Skin epidermis (tissue), 12 donors: ENCODE results near the gene ARMC3.
"Not testable (repeated sequence)": the region's sequence is repeated elsewhere in the genome, so short reads cannot be mapped to it uniquely, and the experiment has no call there.

Experiments
- H3K27ac ChIP-seq, 21 experiments: fragments of 200-600 bp; sonication (generic) in 11 of 21; one replicate each; pipeline ENCODE4 v1.5.0; 2020; ENCODE audit warnings: mild to moderate bottlenecking in 3 of 21, inconsistent platforms in 2 of 21, moderate library complexity in 2 of 21
- H3K4me3 ChIP-seq, 7 experiments: fragments of 200-600 bp; sonication (generic) in 2 of 7; one replicate each; pipeline ENCODE4 v1.5.0; 2020; ENCODE audit warnings: inconsistent platforms in 2 of 7, mild to moderate bottlenecking in 2 of 7, moderate library complexity in 1 of 7

The ARMC3 gene

DNA sequence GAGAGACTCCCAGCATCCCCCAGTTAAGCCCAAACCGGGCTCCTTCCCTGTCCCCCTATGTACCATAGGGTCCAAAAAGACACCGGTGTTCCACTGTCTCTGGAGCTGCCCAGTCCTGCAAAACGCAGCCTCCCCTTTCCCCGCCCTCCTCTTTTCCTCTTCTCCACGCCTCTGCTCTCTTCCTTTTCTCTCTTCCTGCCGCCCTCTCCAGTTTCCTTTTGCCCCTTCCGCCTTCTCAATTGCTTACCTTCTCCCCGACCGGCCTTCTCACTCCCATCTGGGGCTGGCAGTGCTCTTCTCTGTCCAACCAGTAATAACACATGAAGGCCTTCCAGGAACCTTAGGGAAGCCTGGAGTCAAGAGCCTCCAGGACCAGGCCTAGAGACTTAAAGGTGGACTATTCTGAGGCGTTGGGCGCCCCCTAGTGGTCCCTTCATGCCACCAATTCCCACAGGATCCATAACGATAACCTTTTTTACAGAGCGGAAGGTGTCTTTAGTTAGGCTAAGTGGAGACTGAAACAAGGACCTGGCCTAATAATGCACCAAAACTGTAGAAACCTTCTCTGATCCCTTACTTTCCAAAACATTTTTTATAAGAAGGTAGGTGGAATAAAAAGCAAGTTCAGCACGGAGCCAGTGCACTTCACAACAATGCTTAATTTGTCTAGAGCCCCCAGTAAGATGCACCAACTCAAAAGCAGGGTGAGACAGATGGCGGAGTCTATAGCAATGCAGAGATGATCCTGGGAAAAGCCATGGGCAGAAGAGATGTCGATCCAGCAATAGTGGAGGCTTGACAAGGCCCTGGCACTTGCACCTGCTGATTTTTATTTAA lies 140.3 kb downstream of the ARMC3 start:
- Histone ChIP-seq H3K4me3 (no peak overlapping the region), H3K27ac (no peak overlapping the region)

DNA sequence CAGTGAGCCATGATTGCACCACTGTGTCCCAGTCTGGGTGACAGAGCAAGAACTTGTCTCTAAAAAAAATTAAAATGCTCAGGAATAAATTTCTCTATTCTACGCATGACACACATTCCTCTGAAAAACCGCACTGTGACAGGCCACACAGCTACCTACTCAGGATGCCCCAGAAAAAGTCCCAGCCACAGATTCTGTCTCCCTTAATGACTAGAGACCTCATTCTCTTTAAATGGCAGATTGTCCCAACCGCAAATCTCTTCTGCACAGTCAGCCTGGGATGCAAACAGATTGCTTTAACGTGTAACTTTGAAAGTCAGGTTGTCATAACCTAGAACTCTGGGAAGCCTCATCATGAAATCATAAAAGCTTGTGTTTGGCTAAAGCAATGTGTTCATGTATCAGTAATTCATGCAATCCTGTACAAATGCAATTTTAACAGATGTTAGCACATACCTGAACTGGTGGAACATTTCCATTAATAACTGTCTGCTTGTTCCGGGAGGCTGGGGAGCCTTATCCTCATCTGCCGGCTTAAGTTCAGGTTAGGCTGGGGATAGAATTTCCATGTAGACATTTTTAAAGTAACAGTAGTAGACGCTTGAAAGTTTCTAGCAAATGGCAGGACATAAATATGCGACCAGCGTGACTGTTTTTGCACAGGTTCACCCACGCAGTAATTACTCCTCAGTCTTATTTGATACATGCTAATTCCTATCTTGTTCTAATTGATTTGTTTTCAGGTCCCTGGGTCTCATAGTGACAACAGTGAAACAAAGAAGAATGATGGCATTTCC lies 141.4 kb downstream of the ARMC3 start:
- no peak overlapping the region for H3K27ac ChIP-seq
- no peak overlapping the region for H3K4me3 ChIP-seq

DNA sequence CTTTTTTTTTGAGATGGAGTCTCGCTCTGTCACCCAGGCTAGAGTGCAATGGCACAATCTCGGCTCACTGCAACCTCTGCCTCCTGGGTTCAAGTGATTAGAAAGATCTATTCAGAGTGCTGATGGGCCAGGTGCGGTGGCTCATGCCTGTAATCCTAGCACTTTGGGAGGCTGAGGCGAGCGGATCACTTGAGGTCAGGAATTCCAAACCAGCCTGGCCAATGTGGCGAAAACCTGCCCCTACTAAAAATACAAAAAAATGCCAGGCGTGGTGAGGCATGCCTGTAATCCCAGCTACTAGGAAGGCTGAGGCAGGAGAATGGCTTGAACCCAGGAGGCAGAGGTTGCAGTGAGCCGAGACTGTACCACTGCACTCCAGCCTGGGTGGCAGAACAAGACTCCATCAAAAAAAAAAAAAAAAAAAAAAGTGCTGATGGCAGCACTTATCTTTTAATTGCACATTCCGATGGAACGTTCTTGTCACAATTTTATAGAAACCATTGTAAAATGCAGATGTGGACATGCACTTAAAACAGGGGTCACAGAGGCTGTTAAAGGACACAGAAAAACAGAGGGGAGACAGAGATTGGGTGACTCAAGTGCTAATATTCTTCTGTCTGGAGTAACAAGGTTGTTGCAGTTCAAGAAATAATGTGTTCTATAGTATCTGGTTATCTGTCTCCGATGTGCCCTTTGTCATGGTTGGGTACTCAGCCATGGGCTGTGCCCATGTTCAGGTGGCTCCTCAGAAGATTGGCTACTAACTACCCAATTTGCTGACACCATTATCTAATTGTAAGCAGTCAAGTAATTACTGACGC lies 142.4 kb downstream of the ARMC3 start:
- H3K27ac ChIP-seq, H3K4me3 ChIP-seq: not testable (repeated sequence)

- no peak overlapping the region for H3K27ac ChIP-seq
- H3K4me3 ChIP-seq = no peak overlapping the region
Observed at GRCh38 chr10:23070913-23071218, 143.0 kb downstream of the ARMC3 start.

- H3K4me3 ChIP-seq, H3K27ac ChIP-seq: not testable (repeated sequence)
Observed at GRCh38 chr10:23072593-23072992, 144.7 kb downstream of the ARMC3 start.

GRCh38 chr10:23073527-23073926 lies 145.7 kb downstream of the ARMC3 start:
- H3K4me3 ChIP-seq = no peak overlapping the region
- no peak overlapping the region for H3K27ac ChIP-seq

- H3K27ac ChIP-seq = no peak overlapping the region
- H3K4me3 ChIP-seq = no peak overlapping the region
Observed at GRCh38 chr10:23075672-23076071, 147.8 kb downstream of the ARMC3 start.

- Histone ChIP-seq H3K27ac (no peak overlapping the region), H3K4me3 (no peak overlapping the region)
Observed at GRCh38 chr10:23078114-23078513, 150.3 kb downstream of the ARMC3 start.

DNA sequence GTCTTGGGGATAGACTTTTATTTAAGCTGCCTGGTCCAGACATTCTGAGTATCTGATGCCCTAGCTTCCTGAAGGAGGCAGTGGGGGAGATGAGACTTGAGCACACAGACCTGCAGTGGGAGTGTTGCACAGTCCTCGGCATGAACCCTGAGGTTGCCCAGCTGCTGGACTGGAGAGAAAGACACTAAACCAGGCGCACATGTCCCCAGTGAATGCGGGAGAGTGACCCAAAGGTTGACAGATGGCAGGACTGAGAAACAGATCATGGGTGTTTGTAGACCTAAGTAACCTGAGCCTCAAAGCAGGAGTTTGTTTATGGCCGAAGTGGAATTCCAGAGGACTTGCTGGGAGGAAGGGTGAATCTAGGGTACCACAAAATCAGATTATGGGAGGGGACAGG lies 151.8 kb downstream of the ARMC3 start:
- no peak overlapping the region for H3K27ac ChIP-seq
- no peak overlapping the region for H3K4me3 ChIP-seq

- H3K27ac ChIP-seq = no peak overlapping the region
- no peak overlapping the region for H3K4me3 ChIP-seq
Observed at GRCh38 chr10:23080262-23080661, 152.4 kb downstream of the ARMC3 start.

DNA sequence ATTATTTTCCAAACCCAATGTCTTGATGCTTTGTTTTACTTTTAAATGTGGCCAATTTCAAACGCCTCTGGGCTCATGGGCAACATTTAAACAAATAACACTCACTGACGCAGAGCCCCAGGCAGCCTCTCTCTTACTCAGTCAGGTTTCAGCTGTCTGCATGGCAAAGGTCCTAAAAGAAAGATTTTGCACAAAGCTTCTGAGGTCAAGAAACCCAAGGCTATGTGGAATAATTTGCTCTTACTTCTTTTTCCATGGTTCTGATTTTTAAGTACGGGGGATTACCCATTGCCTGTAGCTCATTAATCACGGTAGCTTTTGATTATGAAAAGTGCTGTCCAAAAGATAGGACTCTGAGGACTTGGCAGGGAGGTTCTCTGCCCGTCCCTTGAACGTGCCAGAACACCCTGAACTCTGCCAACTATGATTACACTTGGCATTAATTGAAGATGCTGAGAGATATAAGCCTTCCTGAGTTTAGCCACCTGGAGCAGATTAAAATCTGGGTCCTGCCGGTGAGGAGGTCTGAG lies 153.4 kb downstream of the ARMC3 start:
- peak overlapping the region in 1 of 21 experiments; percentile 19 for H3K27ac ChIP-seq

DNA sequence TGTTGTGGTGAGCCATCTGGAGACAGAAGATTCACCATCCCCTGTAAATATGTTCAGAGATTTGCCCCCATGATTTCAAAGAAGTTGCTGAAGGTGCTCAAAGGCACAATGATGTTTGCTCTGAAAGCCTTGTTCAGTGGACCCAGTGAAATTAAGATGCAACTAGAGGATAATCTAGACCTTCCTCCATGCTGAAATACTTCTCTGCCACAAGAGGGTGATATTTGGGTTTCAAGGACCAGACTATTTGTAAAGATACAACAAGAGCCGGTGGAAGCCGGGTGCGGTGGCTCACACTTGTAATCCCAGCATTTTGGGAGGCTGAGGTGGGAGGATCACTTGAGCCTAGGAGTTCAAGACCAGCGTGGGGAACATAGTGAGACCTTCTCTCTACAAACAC lies 154.0 kb downstream of the ARMC3 start:
- no peak overlapping the region for H3K27ac ChIP-seq
- H3K4me3 ChIP-seq = no peak overlapping the region

More for the DNA sequence above, 153.4 kb downstream of the ARMC3 start:
- H3K4me3 ChIP-seq = no peak overlapping the region
